ENCODE results near the gene SPPL2B.

SPPL2B gene

GRCh38 chr19:2302319-2303210, 25.9 kb upstream of the SPPL2B start:
- DNase-seq: no peak

- no peak for DNase-seq
These were observed 25.2 kb upstream of the SPPL2B start for GRCh38 chr19:2303211-2303798.

GRCh38 chr19:2305452-2306280, 22.8 kb upstream of the SPPL2B start:
- no peak for DNase-seq

GRCh38 chr19:2306281-2306806, 22.1 kb upstream of the SPPL2B start:
- DNase-seq: no peak

GRCh38 chr19:2306971-2307370, 21.5 kb upstream of the SPPL2B start:
- no peak for DNase-seq

GRCh38 chr19:2307518-2308012, 20.9 kb upstream of the SPPL2B start:
- no peak for DNase-seq

GRCh38 chr19:2308114-2308556, 20.3 kb upstream of the SPPL2B start, which contains the start of gene LINGO3:
Gene LINGO3 (minus strand): TSS chr19:2308154. CDS start chr19:2291776, 16,378 bp downstream.
- no peak for DNase-seq

GRCh38 chr19:2309734-2310362, 18.6 kb upstream of the SPPL2B start:
- DNase-seq: no peak

GRCh38 chr19:2311093-2311492, 17.4 kb upstream of the SPPL2B start:
- DNase-seq: no peak

- no peak for DNase-seq
These were observed 15.5 kb upstream of the SPPL2B start for GRCh38 chr19:2312820-2313501.

- DNase-seq: no peak
These were observed 13.2 kb upstream of the SPPL2B start for GRCh38 chr19:2315121-2315817.

GRCh38 chr19:2315818-2316353, 12.6 kb upstream of the SPPL2B start:
- no peak for DNase-seq

GRCh38 chr19:2317300-2317699, 11.2 kb upstream of the SPPL2B start:
- no peak for DNase-seq

- no peak for DNase-seq
These were observed 10.7 kb upstream of the SPPL2B start for GRCh38 chr19:2317756-2318155.

- no peak for DNase-seq
These were observed 9.6 kb upstream of the SPPL2B start for GRCh38 chr19:2318923-2319322.

- no peak for DNase-seq
These were observed 8.9 kb upstream of the SPPL2B start for GRCh38 chr19:2319551-2319950.

- DNase-seq: no peak
These were observed 8.4 kb upstream of the SPPL2B start for GRCh38 chr19:2320049-2320448.

GRCh38 chr19:2320939-2321338, 7.5 kb upstream of the SPPL2B start:
- DNase-seq: no peak

GRCh38 chr19:2321565-2322283, 6.8 kb upstream of the SPPL2B start:
- no peak for DNase-seq

- no peak for DNase-seq
These were observed 4.8 kb upstream of the SPPL2B start for GRCh38 chr19:2323707-2324106.

All from NCI-H187 (cell line).